GM10266 (cell line): ENCODE results near the gene NCOR1.

Source experiments
- DNase-seq: peaks from one replicate; pipeline ENCODE4 v3.0.0; 2012; ENCODE audit errors: extremely low spot score
- TF ChIP-seq, protein P1 (sequence below): IDR thresholded peaks from 2 replicates; pipeline ENCODE4 v1.5.1; 2012; ENCODE audit warnings: mild to moderate bottlenecking, low read depth; ENCODE audit not compliant: control insufficient read depth, insufficient read depth; ENCODE audit errors: missing control alignments

The NCOR1 gene

DNA sequence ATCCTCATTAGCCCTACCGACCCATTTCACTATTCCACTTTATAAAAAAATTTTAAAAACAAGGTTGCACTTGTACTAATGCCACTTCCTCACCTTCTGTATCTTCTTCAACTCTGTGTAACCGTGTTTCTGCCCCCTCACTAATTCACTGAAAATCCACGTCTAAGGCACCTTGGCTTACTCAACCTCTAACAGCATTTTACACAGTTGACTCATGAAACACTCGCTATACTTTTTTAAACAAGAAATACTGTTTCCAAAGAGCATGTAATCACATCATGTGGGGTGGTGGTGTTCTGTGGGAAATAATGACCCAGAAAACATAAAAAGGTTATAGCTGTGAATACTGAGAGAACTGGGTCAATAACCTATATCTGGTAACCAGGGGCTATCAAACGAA, 79.9 kb downstream of the NCOR1 start:
- DNase-seq, result no peak
- TF ChIP-seq, protein P1, sequence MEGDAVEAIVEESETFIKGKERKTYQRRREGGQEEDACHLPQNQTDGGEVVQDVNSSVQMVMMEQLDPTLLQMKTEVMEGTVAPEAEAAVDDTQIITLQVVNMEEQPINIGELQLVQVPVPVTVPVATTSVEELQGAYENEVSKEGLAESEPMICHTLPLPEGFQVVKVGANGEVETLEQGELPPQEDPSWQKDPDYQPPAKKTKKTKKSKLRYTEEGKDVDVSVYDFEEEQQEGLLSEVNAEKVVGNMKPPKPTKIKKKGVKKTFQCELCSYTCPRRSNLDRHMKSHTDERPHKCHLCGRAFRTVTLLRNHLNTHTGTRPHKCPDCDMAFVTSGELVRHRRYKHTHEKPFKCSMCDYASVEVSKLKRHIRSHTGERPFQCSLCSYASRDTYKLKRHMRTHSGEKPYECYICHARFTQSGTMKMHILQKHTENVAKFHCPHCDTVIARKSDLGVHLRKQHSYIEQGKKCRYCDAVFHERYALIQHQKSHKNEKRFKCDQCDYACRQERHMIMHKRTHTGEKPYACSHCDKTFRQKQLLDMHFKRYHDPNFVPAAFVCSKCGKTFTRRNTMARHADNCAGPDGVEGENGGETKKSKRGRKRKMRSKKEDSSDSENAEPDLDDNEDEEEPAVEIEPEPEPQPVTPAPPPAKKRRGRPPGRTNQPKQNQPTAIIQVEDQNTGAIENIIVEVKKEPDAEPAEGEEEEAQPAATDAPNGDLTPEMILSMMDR, result no peak

DNA sequence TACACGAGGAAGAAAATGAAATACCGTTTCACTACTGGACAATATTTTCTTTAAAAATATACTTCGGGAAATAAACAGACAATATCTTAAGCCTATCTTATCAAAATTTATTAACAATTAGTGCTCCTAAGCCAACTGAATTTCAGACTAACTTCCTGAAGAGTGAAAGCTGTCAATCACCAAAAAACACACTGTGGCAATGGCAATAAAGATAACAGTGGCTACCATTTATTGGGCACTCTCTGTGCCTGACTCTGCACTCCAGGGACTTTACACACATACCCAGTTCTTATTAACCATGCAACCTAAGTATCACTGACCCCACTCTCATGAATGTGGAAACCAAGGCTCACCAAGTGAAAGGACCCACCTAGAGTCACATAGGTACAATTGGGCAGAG, 83.7 kb downstream of the NCOR1 start:
- DNase-seq, result no peak
- TF ChIP-seq, protein P1, result no peak

DNA sequence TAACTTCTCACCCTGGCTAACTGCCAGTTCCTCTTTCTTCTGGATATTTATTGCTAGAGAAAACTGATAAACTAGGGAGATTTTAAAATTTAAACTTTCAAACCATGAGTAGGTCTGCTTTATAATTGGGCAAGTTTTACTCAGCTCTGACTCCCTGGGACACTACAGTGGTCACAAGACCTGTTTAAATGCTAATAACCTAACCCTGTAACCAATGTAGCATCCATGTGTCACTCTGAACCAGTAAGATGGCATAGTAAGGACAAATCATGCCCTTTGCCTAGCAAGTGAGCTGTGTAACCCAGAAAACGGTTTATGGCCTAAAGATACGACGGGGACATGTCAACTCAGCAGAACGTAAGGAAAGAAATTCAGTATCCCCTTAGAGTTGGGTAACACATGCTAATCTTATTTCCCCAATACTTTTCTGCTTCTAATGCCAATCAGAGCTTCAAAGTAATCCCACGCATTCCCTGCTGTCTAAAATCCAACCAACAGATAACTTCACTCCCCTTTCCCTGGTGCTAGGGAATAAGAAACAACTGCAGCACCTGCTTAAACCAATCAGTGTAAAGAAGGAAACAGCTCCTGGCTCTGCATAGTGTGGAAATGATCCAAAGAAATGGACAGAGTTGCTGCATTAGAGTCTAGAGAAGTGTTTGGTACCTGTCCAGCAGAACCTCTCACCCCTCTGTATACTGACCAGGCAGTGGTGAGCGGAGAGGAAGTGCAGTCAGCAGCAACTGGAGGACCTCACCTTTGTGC, 85.7 kb downstream of the NCOR1 start:
- DNase-seq, result no peak
- TF ChIP-seq, protein P1, result no peak

DNA sequence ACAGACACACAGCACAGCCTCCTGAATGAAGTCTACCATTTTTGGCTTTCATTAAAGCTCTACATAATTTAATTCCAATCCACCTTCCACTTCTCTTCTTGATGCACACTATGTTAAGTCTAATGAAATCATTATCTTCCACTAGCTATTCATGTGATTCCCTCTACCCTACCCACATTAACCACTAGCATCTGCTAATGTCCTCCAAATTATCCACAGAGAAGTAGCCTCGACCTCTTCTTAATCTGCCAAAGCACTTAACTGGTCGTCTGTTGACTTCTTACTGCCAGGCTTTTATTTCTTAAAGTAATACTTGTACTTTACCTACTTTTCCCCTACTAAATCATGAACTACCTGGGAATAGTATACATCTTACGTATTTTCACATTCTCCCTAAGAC, 91.8 kb downstream of the NCOR1 start:
- TF ChIP-seq, protein P1, result no peak
- DNase-seq, result no peak

DNA sequence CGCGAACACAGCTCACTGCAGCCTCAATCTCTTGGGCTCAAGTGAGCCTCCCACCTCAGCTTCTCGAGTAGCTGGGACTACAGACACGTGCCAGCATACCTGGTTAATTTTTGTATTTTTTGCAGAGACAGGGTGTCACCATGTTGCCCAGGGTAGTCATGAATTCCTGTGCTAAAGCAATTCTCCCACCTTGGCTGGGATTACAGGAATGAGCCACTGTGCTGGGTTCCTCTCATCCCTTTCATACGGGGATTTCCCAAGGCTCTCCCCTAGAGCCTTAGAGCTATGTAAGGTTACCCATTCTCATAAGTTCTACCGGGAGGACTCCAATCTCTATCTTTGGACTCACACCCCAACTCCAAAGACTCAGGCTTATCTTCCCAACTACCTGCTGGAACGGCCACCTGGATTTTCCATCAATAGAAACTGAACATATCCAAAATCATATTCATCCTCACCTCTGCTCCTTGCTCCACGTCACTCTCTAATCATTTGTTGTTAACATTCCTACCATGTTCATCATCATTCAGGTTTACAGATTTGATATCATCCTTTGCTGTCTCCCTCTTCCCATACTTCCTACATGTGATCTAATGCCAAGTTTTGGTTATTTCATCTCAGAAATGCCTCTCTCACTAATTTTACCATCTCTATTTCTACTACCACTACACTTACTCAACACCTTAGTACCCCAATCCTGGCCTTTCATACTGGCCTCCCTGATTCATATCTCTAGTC, 92.5 kb downstream of the NCOR1 start:
- DNase-seq, result no peak
- TF ChIP-seq, protein P1, result no peak

DNA sequence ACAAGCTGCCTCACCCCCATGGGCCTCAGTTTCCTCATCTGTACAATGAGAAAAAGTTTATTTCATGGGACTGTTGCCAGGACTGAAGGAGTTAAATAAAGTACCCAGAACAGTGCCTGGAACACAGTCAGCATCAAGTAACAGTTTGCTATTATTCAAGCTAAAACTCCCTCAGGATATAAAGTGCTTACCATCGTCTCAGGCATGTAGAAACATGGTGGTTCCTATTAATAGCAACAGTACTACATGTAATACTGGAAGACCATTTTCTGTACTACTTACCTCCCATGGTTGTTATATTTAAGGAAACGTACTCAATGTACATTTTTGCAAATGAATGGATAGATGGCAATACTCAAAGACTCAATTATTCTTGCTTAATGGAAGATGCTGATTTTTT, 93.4 kb downstream of the NCOR1 start:
- DNase-seq, result no peak
- TF ChIP-seq, protein P1, result no peak

DNA sequence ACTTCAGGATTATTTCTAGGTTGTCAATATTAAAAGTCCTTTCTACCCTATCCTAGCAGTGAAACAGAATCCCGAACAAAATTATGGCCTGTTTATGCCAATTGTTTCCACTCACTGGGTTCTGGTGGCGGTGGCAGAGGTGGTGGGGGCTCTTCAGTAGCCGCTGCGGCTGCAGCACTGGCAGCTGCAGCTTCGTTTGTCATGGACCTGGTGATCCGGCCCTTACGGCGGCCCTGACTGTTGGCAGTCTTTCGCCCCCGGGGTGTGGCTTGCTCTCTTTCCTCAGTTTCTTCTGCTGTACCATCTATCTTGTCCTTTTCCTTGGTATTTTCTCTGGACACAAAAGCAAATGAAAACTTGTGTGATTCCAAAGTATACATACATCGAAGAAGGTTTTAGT, 94.4 kb downstream of the NCOR1 start:
- TF ChIP-seq, protein P1, result no peak
- no peak for DNase-seq
